ENCODE data around the gene METTL5.

DNA sequence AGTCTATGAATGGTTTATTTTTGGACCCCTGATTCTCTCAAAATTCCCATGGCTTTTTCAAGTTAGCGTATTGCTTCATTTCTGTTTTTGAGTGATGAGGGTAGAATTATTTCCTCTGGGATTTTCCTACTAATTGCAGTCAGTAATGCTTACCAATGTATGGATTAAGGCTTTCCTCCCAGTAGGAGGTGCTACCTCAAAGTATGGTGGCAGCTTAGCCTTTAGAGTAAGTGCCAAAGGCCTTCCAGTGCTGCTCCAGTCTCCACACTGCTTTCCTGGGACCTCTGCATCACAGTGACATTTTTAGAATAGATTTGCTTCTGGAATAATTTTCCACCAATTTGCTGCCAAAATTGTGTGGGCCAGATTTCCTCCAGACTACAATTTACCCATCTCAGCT is 42.2 kb downstream of the METTL5 start:
- TF ChIP-seq, protein P1, sequence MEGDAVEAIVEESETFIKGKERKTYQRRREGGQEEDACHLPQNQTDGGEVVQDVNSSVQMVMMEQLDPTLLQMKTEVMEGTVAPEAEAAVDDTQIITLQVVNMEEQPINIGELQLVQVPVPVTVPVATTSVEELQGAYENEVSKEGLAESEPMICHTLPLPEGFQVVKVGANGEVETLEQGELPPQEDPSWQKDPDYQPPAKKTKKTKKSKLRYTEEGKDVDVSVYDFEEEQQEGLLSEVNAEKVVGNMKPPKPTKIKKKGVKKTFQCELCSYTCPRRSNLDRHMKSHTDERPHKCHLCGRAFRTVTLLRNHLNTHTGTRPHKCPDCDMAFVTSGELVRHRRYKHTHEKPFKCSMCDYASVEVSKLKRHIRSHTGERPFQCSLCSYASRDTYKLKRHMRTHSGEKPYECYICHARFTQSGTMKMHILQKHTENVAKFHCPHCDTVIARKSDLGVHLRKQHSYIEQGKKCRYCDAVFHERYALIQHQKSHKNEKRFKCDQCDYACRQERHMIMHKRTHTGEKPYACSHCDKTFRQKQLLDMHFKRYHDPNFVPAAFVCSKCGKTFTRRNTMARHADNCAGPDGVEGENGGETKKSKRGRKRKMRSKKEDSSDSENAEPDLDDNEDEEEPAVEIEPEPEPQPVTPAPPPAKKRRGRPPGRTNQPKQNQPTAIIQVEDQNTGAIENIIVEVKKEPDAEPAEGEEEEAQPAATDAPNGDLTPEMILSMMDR (IDR thresholded peaks at IDR 0.05), result no peak
- TF ChIP-seq POLR2A (IDR thresholded peaks at IDR 0.05), result no peak

Data from Peyer's patch (tissue), 4 donors.